ENCODE measurements around the gene CNTNAP2.

DNA sequence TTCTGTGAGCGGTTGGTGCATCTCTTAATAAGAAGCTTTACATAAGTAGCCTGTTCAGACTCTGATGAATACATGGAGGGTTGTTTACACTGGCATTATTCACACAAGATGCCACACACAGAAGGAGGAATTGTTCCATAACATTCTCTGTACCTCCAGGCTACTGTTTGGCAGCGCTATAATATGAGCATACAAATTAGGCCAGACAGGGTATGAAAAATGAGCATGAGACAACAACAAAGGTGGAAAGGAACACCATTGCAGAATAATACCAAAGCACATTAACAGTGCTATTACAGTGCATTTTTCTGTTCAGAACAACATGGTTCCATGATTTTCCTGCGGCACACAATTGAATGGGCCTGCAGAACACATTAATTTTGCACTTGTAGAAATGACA, 2056.8 kb downstream of the CNTNAP2 start:
- TF ChIP-seq ZNF274 (IDR thresholded peaks at IDR 0.05; ENCODE audit: borderline replicate concordance, low read depth, low read length) (no peak), ESRRA (IDR thresholded peaks at IDR 0.05; ENCODE audit: borderline replicate concordance, low read depth) (no peak), KLF10 (CRISPR knock-in tag; IDR thresholded peaks at IDR 0.05) (no peak), CEBPG (CRISPR knock-in tag; IDR thresholded peaks at IDR 0.05) (no peak), CEBPG (tag; conservative IDR thresholded peaks at IDR 0.05 in 1 of 2, IDR thresholded peaks at IDR 0.05 in 1 of 2) (no peak), DNMT1 (IDR thresholded peaks at IDR 0.05) (no peak)
- TF ChIP-seq, protein P1, sequence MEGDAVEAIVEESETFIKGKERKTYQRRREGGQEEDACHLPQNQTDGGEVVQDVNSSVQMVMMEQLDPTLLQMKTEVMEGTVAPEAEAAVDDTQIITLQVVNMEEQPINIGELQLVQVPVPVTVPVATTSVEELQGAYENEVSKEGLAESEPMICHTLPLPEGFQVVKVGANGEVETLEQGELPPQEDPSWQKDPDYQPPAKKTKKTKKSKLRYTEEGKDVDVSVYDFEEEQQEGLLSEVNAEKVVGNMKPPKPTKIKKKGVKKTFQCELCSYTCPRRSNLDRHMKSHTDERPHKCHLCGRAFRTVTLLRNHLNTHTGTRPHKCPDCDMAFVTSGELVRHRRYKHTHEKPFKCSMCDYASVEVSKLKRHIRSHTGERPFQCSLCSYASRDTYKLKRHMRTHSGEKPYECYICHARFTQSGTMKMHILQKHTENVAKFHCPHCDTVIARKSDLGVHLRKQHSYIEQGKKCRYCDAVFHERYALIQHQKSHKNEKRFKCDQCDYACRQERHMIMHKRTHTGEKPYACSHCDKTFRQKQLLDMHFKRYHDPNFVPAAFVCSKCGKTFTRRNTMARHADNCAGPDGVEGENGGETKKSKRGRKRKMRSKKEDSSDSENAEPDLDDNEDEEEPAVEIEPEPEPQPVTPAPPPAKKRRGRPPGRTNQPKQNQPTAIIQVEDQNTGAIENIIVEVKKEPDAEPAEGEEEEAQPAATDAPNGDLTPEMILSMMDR (IDR thresholded peaks at IDR 0.05 in 2 of 3, conservative IDR thresholded peaks at IDR 0.05 in 1 of 3; ENCODE audit: insufficient read depth in 2 of 3, low read depth in 1 of 3, low read length in 3 of 3) = no peak
